Femur (tissue), 1 donor: Measurements from ENCODE around the gene OLFM2.
"Not testable (repeated sequence)": the region's sequence is repeated elsewhere in the genome, so short reads cannot be mapped to it uniquely, and the experiment has no call there.

Source experiments
- DNase-seq: peaks from one replicate; pipeline ENCODE4 v3.0.0-alpha.2; 2017

Gene OLFM2

DNA sequence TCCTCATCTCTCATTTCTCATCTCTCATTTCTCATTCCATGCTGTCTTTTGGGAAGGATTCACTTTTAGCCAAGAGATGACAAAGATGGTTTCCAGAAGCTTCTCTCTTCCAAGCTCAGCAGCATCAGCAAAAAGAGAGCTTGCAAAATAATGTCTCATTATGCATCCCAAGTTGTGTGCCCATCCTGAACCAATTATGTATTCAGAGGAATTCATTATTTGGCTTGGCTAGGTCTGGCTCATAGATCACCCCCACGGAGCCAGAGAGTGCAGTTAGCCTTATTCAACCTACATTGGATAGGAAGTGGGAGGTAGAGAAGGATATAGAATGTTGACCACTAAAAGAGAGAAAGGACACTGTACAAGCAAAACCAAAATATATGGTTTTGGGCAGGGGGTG, 5.4 kb upstream of the OLFM2 start:
- no peak for DNase-seq

DNA sequence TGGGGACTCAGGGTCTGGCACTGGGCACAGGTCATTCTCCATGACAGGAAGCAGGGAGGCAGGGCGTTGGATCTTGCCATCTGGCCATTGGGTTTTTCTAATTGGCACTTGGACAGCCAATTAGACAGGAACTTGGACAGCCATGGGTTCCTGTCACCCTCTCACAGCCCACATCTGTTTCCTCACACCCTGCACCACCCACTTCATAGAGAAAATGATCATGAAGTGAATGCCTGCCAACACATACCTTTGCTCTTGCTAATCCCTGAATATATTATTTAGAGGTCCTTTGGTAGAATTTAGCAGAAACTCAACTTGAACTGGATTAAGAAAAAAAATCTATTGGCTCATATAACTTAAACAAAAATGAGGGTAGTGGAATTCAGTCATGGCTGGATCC, 4.9 kb upstream of the OLFM2 start:
- DNase-seq, result no peak

DNA sequence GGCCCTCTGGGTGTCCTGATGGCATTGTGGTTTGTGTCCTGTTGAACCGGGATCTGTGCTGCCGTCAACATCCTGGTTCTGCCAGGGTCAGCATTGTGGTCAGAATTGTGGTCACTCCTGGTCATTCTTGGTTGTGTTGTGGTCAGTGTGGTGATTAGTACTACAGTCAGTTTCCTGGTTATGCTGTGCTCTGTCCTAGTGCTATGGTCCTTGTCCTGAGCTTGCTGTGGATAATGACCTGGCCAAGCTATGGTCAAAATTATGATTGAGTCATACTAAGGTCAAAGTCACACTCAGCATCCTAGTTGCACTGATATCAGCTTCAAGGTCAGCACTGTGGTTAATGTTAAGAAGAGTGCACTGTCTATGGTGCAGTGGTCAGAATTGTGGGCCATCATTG, 4.5 kb upstream of the OLFM2 start:
- DNase-seq, result no peak

DNA sequence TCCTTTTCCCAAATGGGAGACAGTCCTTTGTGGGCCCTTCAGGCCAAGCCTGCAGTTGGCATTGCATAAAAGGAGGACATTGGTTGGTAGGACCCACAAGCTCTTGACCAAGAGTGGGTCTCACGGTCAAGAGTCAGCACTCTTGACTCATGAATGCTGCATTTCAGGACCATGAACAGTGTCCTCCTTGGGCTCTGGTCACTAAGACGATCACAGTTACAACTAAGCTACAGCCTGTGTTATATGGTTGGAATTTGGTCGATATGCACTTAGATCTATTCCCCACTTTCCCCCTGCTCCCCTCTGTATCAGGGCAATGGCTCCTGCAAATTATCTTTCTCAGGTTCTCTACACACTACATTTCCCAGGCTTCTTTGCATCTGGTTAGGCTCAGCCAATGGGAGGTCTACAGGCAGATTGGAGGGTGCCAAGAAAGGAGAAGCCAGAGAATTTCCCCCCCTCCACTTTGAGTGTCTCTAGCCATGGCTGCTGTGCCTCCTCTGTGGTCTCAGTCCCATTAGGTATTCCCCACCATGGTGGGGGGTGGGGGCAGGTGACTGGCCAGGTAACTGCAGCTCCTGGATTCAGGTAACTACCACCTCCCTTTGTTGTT, 3.1 kb upstream of the OLFM2 start:
- no peak for DNase-seq

DNA sequence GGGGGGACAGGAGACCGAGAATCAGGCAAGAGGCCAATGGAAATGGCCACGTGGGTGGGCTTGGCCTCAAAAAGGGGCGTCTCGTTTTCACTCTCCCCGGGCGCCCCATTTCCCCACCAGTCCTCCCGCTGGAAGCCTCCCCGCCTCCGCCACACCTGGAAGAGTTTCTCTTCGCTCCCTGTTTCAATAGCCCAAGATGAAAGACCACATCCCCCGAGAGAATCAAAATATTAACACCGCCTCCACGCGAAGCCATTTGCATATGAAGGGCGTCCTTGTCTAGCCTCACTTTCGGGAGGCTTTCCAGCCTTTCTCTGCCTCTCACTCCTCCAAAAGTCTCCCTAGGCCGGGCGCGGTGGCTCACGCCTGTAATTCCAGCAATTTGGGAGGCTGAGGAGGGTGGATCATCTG, 691 bp upstream of the OLFM2 start:
- no peak for DNase-seq

DNA sequence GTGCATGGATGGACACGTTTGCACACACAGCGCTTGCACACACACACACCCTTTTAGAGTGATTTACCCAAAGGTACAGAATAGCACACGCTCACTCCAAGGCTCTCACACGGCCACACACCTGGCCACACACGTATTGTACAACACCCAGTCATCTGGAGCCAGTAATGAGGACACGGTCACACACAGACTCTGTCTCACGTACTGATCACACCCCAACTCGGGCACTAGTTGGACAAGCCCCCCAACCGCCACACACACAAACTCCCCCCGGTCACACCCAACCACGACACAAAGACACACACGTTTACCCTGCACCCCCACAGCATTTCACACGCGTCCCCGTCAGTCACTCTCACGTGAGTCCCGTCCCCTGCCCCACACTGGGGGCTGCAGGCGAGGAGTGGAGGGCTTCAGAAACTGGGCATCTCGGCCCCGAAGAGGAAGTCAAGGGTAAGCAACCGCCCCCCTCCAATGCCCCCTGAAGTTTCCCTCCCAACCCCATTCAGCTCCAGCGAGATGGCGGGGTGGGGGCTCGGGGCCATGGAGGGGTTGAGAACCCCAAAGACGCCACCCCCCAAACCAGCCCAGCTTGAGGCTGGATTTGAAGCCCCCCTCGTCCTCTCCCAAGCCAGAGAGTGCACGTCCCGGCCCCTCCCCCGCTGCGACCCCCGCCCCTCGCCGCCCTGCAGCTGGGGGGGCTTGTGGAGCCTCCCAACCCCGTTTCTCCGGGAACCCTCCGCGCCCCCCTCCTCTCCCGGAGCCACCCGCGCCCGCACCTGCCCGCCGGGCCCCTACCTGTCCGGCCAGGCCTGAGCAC, 599 bp downstream of the OLFM2 start:
- no peak for DNase-seq

DNA sequence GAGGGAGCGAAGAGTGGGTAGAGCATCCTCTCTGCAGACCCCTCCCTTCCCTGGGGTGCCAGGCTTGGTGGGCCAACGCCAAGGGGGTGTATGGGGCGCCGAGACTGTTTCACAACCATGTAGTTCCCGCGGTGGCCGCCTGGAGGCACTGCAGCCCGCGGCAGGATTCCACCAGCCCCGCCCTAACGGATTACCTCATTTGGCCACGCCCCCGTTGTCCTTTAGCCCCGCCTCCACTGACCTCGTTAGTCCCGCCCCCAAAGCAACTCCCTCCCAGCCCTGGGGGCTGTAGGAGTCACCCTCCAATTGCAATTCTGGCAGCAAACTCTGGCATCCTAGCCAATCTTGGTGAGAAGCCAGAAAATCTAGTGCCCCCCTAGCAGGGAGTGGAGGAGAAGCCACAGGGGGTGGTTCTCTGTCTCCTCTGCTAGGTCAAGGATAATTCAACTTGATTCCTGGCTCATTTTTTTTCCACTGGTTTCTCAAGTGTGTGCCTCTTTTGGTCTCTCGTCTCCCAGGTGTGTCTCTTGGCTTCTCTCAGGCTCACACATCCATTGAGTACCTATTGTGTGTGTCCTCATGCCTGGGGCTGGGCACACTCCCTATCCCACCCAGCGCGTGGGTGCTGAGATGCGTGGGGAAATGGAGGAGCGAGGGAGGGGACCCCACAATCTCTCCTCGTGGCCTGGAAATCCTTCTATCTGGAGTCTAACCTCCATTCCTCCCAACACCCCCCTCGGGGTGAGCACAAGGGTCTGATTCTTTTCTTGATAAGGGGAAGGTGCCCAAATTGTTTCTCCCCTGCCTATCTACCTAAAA, 2.0 kb downstream of the OLFM2 start:
- DNase-seq, result peak; percentile 86

DNA sequence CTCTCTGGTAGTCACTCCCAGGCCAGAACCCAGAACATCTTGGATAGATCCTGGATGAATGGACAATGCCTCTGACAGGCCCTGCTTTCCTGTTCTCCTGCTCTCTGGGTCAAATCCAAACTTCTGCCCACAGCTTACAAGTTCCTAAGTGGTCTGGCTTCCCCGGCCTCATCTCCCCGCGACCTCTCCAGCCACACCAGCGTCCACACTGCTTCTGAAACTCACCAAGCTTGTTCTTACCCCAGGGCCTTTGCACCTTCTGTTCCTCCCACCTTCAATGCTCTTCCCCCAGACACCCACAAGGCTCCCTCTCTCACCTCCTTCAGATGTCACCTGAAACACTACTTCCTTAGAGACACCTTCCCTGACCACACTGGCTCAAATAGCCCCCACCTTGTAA, 3.5 kb downstream of the OLFM2 start:
- DNase-seq, result no peak

DNA sequence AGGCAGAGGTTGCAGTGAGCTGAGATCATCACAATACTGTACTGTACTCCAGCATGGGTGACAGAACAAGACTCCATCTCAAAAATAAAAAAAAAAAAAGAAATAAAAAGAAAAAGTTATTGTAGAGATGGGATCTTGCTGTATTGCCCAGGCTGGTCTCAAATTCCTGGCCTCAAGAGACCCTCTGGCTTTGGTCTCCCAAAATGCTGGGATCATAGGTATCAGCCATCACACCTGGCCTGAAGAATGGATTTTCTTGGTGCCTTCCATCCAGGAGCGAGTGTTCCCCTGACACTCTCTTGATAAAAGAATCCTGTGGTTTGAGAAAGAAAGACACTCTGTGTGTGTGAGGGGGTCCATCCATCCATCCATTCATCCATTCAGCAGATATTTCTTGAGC, 4.7 kb downstream of the OLFM2 start:
- no peak for DNase-seq

DNA sequence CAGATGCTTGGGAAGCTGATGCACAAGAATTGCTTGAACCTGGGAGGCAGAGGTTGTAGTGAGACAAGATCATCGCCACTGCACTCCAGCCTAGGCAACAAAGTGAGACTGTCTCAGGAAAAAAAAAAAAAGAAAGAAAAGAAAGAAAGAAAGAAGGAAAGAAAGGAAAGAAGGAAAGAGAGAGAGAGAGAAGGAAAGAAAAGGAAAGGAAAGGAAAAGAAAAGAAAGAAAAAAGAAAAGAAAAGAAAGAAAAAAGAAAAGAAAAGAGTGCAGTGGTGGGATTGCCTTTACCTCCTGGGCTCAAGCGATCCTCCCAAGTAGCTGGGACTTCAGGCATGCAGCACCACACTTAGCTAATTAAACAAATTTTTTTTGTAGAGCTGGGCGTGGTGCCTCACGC, 12.9 kb downstream of the OLFM2 start:
- DNase-seq, result no peak

DNA sequence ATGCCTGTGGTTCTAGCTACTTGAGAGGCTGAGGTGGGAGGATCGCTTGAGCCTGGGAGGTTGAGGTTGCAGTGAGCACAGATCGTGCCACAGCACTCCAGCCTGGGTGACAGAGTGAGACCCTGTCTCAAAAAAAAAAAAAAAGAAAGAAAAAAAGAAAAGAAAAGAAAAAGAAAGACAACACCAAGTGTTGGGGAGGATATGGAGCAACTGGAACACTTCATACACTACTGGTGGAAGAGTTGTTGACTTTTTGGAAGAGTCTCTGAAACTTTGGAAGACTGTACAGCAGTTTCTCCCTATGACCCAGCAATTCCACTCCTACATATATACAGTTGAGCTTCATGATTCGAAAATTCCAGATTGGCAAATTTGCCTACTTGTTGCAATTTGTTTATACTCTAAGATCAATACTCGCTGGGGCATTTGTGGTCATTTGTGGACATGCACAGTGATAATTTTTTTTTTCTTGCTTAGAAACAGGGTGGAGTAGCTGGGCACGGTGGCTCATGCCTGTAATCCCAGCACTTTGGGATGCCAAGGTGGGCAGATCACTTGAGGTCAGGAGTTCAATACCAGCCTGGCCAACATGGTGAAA, 13.4 kb downstream of the OLFM2 start:
- DNase-seq, result not testable (repeated sequence)

DNA sequence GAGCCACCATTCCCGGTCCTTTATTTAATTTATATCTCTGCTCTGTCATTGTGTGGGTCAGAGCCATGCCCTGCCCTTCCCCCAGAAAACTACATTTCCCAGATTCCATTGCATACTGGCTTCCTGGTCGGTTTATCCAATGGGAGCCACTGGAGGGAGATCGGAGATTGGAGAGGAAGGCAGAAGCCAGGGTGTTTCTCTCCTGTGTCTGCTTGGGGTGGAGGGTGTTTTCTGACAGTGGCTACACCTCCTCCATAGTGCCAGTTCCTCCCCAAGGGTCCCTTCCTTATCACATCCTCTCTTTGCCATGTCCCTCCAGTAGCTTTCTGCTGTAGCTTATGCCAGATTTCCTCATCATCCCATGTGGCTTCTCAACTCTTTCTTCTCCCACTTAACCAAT, 19.0 kb downstream of the OLFM2 start:
- peak; percentile 49 for DNase-seq

DNA sequence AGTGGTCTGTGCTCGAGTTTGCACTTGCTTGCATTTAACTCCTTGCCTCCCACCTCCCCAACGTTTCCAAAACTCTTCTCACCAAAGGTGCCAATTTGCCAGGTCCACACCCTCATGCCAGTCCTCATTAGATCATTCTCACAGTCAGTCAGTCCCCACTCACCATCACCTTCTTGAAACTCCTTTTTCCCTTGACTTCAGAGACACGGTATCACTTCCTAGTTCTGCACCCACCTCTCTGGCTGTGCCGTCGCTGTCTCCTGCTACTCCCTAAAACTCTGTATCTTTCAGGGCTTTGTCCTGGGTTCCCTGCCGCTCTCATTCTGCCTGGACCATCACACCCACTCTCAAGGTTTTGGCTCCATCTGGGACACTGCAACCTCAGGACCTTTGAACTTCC, 19.6 kb downstream of the OLFM2 start:
- no peak for DNase-seq

DNA sequence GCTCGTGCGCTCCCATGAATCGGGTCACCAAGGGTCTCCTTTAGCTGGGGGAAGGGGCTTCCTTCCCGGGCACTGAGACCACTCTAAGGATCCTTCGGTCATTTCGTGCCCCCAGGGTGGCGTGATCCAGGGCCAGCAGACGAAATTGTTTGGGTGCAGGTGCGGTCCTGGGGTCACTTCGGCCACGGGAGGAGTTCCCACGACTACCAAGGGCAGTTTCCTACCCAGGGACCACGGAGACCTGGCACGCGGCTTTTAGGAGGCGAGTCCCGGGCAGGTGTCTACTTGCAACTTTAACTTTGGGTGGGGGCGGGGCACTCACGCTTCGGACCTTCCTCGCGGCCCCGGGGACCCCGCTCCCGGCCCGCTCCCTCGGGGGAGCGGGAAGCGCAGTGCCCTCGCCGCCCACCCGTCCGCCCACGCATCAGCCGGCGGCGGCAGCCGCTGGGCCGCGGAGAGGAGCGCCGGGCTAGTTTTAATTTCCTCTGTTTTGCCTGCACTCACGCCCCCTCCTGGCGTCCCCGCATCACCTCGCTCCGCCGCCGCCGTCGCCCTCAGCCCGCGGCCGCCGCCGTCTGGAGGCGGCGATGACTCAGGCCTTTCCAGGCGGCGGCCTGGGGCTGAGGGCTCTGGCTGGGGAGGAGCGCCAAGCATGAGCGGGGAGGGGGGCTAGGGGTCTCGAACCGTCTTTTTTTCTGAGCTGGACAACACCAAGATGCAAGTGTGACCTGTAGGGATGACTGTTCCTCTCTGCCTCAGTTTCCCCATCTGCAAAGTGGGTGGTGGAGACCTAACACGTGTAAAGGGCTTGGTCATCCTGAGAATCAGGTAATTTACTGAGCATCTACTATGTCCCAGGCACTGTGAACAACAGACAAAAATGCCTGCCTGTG, 21.8 kb downstream of the OLFM2 start:
- peak; percentile 86 for DNase-seq

DNA sequence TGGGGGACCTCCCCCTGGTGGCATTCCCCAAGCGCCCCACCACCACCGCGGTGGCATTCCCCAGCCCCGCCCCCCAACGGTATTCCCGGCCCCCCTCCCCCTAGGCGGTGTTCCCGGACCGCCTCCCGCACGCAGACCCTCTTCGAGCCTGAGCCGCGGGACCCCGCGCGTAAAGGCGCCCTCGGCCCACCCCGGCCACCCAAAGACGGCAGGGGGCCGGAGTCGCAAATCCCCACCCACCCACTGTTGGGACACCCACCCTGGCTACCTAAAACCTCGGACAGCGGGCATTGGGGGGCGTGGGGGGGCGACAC, 22.4 kb downstream of the OLFM2 start:
- no peak for DNase-seq

DNA sequence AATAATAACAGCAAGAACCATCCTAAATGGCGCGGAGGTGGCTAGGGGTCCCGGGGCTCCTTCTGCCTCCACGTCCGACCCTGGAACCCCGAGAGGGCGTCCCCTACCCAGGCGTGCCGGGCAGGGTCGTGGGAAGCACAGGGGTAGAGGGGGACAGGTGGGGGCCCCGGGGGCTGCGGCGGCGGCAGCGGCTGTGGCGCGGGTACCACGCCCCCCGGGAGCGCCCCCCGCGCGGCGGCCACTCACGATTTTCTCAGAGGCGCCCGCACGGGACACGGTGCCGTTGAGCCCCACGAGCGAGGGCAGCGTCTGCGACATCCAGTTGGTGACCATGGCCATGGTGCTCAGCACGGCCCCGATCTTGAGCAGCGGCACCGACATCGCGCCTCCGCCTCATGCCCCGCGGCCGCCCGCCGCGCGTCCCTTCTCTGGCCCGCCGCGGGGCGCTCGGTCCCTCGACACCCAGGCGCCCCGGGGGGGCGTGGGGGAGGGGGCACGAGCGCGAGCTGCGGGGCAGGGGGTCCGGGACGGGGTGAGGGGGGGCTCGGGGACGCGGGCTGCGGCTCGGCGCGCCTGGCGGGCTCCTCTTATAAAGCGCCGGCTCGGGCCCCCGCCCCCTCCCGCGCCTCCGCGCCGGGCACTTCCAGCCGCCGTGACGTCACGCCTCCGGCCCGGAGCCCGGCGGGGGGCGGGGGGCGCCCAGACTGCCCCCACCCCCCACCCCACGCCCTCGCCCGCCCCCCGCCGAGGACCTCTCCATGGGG, 22.9 kb downstream of the OLFM2 start:
- peak; percentile 38 for DNase-seq

DNA sequence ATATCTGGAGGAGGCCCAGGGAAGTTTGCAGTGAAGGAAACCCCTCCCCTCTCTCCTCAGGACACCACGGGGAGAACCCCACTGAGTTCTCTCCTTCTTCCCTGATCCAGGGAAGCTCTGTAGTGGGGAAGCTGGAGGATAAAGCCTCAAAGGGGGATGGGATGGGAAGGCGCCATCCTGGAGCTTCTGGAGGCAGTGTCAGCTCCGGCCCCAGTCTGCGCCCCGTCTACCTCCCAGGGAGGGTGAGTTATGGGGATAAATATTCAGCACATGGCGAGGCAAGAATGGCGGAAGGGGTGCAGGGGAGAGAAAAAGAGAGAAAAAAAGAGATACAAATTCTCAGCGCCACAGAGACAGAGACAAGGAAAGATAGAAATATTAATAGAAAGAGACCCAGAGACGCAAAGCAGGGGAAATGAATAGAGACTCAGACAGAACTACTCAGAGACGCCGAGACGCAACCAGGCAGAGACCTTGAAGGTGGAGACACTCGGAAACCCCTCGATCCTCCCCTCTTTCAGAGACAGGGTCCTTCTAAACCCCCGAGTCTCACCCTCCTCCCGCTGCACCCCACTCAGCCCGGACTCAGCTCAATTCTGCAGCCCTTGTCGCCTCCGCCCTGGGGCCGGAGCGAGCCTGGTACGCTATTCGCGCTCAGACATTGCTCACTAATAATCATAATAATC, 23.6 kb downstream of the OLFM2 start:
- DNase-seq, result no peak

DNA sequence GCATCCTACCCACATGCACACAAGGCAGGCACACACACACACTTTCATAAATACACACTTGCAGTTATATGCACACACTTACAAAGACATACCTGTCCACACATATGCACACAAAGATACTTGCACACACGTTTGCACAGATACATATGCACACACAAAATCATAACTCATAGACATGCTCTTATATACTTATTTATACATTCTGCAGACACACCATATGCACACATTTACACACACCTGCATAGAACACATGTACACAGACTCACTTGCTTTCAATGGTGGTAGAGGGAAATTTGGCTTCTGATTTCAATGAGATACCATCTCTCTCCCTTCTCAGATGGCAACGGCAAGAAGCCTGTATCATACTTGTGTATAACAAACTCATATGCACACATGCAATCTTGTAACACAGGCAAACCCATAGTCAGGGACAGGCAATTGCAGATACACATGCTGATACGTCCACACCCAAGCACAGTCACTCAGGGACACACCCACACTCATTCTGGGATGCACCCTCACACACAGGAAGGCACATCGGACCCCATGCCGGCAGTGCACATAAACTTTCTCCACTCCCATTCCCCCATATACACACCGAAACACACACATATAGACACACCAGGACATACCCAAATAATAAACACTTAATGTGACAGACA, 24.7 kb downstream of the OLFM2 start:
- no peak for DNase-seq

DNA sequence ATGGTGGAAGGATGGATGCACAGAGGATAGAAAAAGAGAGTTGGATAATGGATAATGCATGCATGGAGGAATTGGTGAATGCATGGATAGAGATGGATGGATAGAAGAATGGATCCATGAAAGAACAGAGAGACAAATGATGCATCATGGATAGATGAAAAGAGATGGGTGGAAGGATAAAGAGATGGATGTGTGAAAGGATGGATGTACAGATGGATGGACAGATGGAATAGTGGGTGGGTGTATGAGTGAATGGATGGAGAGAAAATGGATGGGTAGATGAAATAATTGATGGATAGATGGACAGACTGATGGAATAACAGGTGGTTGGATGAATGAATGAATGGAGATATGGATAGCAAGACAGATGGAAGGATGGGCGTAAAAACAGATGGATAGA, 25.7 kb downstream of the OLFM2 start:
- DNase-seq, result no peak

DNA sequence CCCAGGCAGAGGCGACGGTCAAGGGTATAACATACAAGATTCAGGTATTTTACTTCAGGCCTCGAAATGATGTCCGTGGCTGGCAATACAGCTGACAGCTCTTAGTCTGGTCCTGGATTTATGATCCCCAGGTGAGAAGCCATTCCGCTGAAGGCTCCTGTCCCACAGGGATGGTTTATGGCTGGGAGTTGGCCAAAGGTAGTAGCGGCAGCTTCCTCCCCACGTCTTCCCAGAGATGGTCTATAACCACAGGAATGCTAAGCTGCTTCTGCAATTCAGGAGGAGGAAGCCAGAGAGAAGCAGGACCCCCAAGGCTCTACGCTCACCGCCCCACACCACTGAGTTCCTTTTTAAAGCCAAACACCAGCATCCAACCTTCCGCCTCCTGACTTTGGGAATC, 27.1 kb downstream of the OLFM2 start:
- DNase-seq, result no peak
